ENCODE data around the gene SHH. TPM values are rescaled to one million over a fixed set of nuclear protein-coding genes. Genes with fewer than 3 reads are reported as not detected.
"Not testable (repeated sequence)": the region's sequence is repeated elsewhere in the genome, so short reads cannot be mapped to it uniquely, and the experiment has no call there.

Gene SHH
- total and polyA plus RNA-seq, 8 donors, result 0.29 to 11.0 (median 2.1) TPM

DNA sequence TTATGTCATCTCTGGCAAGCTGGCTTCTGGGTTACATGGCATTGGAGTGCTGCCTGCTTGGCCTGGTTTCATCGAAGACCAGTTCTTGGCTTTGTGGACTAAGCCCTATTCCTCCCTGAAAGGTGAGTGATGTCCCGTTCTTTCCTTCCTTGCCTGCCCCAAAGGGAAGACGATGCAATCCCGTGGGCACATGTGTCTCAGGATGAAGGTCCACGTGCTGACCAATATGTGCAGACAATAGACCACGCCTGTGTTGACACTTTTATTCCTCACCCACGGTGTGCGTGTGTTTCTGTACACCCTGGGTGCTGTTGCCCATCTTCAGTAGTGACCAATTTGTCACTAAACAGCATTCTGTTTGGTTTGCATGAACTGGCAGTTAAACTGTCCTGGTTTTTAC, 28.6 kb upstream of the SHH start:
- Histone ChIP-seq H3K36me3 (no peaks in the 10 kb centered on the region), H3K27me3 (peaks cover 0 to 43% (median 0%) of the 10 kb centered on the region in 3 donors), H3K4me1 (peaks cover 7 to 19% (median 12%) of the 10 kb centered on the region in 4 donors), H3K4me3 (no peak overlapping the region), H3K9me3 (no peaks in the 10 kb centered on the region), H3K27ac (no peak overlapping the region)
- WGBS, 5 donors, result 70 to 80% (median 74%) methylated on average over 8 of the region's 8 CpGs
- intact Hi-C loops (cut with DNase I; ENCODE audit: low total_unique reads), result no loop called here
- TF ChIP-seq, protein P1, sequence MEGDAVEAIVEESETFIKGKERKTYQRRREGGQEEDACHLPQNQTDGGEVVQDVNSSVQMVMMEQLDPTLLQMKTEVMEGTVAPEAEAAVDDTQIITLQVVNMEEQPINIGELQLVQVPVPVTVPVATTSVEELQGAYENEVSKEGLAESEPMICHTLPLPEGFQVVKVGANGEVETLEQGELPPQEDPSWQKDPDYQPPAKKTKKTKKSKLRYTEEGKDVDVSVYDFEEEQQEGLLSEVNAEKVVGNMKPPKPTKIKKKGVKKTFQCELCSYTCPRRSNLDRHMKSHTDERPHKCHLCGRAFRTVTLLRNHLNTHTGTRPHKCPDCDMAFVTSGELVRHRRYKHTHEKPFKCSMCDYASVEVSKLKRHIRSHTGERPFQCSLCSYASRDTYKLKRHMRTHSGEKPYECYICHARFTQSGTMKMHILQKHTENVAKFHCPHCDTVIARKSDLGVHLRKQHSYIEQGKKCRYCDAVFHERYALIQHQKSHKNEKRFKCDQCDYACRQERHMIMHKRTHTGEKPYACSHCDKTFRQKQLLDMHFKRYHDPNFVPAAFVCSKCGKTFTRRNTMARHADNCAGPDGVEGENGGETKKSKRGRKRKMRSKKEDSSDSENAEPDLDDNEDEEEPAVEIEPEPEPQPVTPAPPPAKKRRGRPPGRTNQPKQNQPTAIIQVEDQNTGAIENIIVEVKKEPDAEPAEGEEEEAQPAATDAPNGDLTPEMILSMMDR (IDR thresholded peaks at IDR 0.05), result no peak
- TF ChIP-seq POLR2AphosphoS5 (IDR thresholded peaks at IDR 0.05) (no peak), POLR2A (IDR thresholded peaks at IDR 0.05) (no peak), EP300 (IDR thresholded peaks at IDR 0.05) (no peak)
- DNase-seq, result no peak

DNA sequence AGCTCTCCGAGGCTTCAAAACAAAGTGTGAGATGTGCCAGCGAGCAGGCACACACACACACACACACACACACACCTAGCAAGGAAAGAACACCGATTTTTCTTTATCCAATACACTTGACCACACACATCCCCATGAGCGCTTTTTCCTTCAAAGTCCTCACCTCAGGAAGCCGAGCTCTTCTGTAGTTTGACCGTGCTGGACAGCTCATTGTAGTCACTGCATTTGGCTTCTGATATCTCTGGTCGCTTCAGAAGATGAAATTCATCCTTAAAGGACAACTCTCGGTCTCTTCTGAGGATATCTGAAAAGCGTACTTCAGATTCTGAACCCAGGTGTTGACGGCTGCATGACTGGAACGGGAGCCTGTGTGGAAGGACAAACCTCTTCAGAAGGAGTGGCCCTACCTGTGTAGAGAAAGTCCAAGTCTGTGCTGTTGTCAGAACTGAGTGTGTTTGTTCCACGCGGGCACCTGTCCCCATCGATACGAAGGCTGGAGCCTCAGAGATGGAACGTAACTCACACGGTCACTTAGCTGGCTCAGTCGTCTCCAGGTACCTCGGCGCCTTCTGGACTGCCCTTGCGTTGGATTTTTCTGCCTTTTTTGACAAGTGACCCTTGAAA, 28.1 kb upstream of the SHH start:
- intact Hi-C loops (cut with DNase I; ENCODE audit: low total_unique reads), result no loop called here
- TF ChIP-seq POLR2AphosphoS5 (IDR thresholded peaks at IDR 0.05), result no peak
- TF ChIP-seq, protein P1 (IDR thresholded peaks at IDR 0.05), result no peak
- peaks cover 0 to 49% (median 0%) of the 10 kb centered on the region in 3 donors for H3K27me3 ChIP-seq
- H3K27ac ChIP-seq, result no peak overlapping the region
- no peaks in the 10 kb centered on the region for H3K9me3 ChIP-seq
- no peak for DNase-seq
- WGBS, 5 donors, result 83 to 90% (median 85%) methylated on average over 21 of the region's 21 CpGs
- peaks cover 7 to 19% (median 12%) of the 10 kb centered on the region in 4 donors for H3K4me1 ChIP-seq
- no peak overlapping the region for H3K4me3 ChIP-seq
- H3K36me3 ChIP-seq, result no peaks in the 10 kb centered on the region

DNA sequence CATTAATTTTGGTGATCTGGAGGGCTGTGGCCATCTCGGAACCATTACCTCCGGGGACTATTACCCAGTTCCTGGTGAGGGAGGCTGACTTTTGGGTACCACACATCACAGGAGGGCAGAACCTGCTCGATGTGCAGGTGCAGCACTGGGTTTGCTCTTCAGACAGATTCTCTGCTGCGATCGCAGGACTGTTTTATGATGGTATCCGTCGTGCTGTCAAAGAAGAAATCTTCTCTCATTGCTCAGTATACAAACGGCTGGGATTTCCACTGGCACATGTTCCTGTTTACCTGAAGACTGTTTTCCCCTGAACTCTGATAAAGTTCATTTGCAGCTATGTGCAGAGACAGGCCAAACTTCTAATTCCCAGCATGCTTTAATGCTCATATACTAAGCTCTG, 27.2 kb upstream of the SHH start:
- WGBS, 5 donors, result 62 to 80% (median 68%) methylated on average over 8 of the region's 8 CpGs
- DNase-seq, result no peak

DNA sequence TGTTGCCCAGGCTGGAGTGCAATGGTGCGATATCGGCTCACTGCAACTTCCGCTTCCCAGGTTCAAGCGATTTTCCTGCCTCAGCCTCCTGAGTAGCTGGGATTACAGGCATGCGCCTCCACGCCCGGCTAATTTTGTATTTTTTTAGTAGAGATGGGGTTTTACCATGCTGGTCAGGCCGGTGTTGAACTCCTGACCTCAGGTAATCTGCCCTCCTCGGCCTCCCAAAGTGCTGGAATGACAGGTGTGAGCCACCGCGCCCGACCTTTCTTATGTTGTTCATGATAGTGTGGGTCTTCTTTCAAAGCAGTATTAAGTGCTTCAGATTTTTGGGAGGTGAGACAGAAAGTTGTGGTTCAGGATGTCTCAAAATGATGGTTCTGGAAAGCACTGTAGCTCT, 26.0 kb upstream of the SHH start:
- H3K4me3 ChIP-seq; DNase-seq; intact Hi-C loops (cut with DNase I; ENCODE audit: low total_unique reads); H3K36me3 ChIP-seq; H3K9me3 ChIP-seq; H3K27ac ChIP-seq; H3K4me1 ChIP-seq: not testable (repeated sequence)
- peaks cover 0 to 33% (median 0%) of the 10 kb centered on the region in 3 donors for H3K27me3 ChIP-seq
- 92 to 95% (median 93%) methylated on average over 12 of the region's 12 CpGs for WGBS, 5 donors

More for the DNA sequence above, 27.2 kb upstream of the SHH start:
- no peaks in the 10 kb centered on the region for H3K9me3 ChIP-seq
- H3K27me3 ChIP-seq, result peaks cover 0 to 41% (median 0%) of the 10 kb centered on the region in 3 donors
- intact Hi-C loops (cut with DNase I; ENCODE audit: low total_unique reads), result no loop called here
- no peaks in the 10 kb centered on the region for H3K36me3 ChIP-seq
- no peak overlapping the region for H3K4me3 ChIP-seq
- H3K27ac ChIP-seq, result no peak overlapping the region
- peaks cover 5 to 11% (median 8%) of the 10 kb centered on the region in 4 donors for H3K4me1 ChIP-seq
- no peak for TF ChIP-seq EP300 (IDR thresholded peaks at IDR 0.05)
- TF ChIP-seq POLR2AphosphoS5 (IDR thresholded peaks at IDR 0.05), result no peak
- TF ChIP-seq, protein P1 (IDR thresholded peaks at IDR 0.05), result no peak
- TF ChIP-seq POLR2A (IDR thresholded peaks at IDR 0.05), result no peak

DNA sequence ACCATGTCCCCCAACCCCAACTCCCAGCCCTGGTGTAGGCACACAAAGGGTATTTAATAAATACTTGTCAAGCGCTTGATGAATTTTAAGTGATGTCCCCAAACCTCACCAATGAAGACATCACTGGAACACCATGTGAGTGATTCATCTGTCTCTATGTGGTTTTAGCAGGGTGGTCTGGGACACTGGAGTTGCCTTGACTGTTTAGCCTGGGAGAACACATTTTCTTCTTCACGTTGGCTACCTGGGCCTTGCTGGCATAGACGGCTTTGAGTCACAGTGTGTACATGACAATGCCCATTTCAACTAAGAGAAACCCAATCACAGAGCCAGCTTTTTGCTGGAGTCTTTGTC, 24.8 kb upstream of the SHH start:
- no peaks in the 10 kb centered on the region for H3K9me3 ChIP-seq
- H3K36me3 ChIP-seq, result no peaks in the 10 kb centered on the region
- DNase-seq, result no peak
- intact Hi-C loops (cut with DNase I; ENCODE audit: low total_unique reads), result no loop called here
- TF ChIP-seq EP300 (IDR thresholded peaks at IDR 0.05), result no peak
- TF ChIP-seq POLR2A (IDR thresholded peaks at IDR 0.05), result no peak
- TF ChIP-seq, protein P1 (IDR thresholded peaks at IDR 0.05), result no peak
- no peak for TF ChIP-seq POLR2AphosphoS5 (IDR thresholded peaks at IDR 0.05)
- H3K27ac ChIP-seq, result no peak overlapping the region
- WGBS, 5 donors, result 86 to 92% (median 89%) methylated on average over 3 of the region's 3 CpGs
- peaks cover 0 to 3% (median under 1%) of the 10 kb centered on the region in 4 donors for H3K4me1 ChIP-seq
- H3K4me3 ChIP-seq, result no peak overlapping the region
- peaks cover 0 to 38% (median 0%) of the 10 kb centered on the region in 3 donors for H3K27me3 ChIP-seq
